DOHH2 (cell line): Measurements from ENCODE around the gene CCDC194.

ENCODE experiments used
- CTCF ChIP-seq: fragments of 200-600 bp; sonication (generic); IDR thresholded peaks from one replicate; pipeline ENCODE4 v1.5.1; 2014; ENCODE audit warnings: antibody characterized with exemption, mild to moderate bottlenecking, low read depth, low read length; ENCODE audit not compliant: poor library complexity, severe bottlenecking
- EZH2phosphoT487 ChIP-seq: fragments of 200-600 bp; sonication (generic); IDR thresholded peaks from 2 replicates; pipeline ENCODE4 v1.6.1; 2017; ENCODE audit warnings: borderline replicate concordance, mild to moderate bottlenecking, antibody characterized with exemption, low read length, moderate library complexity, mixed read lengths

GRCh38 chr19:17409990-17410389 is 16.0 kb upstream of the CCDC194 start:
- TF ChIP-seq CTCF (no peak), EZH2phosphoT487 (no peak)
